ENCODE measurements around the gene ASH1L.
"Not testable (repeated sequence)": the region's sequence is repeated elsewhere in the genome, so short reads cannot be mapped to it uniquely, and the experiment has no call there.

The ASH1L gene

GRCh38 chr1:155454096-155454495 is 108.5 kb downstream of the ASH1L start:
- no peak for DNase-seq (ENCODE audit: extremely low read depth in 1 of 2, low read depth in 1 of 2)

GRCh38 chr1:155453141-155453540 is 109.5 kb downstream of the ASH1L start:
- DNase-seq (ENCODE audit: extremely low read depth in 1 of 2, low read depth in 1 of 2) = no peak

GRCh38 chr1:155451199-155451598 is 111.4 kb downstream of the ASH1L start:
- no peak for DNase-seq (ENCODE audit: extremely low read depth in 1 of 2, low read depth in 1 of 2)

DNA sequence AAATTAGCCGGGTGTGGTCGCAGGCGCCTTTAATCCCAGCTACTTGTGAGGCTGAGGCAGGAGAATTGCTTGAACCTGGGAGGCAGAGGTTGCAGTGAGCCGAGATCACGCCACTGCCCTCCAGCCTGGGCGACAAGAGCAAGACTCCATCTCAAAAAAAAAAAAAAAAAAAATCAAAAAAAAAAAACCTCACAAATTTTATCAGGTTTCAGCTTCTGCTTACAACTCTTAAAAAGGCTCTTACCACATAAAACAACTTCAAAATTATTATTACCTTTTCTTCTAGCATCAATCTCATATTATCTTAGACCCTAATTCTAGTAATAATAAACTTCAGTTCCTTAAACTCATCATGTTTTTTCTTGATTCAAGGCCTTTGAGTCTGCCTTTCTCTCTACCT is 120.2 kb downstream of the ASH1L start:
- not testable (repeated sequence) for DNase-seq (ENCODE audit: extremely low read depth in 1 of 2, low read depth in 1 of 2)

- no peak for DNase-seq (ENCODE audit: extremely low read depth in 1 of 2, low read depth in 1 of 2)
Observed at GRCh38 chr1:155437405-155437804, 125.2 kb downstream of the ASH1L start.

DNA sequence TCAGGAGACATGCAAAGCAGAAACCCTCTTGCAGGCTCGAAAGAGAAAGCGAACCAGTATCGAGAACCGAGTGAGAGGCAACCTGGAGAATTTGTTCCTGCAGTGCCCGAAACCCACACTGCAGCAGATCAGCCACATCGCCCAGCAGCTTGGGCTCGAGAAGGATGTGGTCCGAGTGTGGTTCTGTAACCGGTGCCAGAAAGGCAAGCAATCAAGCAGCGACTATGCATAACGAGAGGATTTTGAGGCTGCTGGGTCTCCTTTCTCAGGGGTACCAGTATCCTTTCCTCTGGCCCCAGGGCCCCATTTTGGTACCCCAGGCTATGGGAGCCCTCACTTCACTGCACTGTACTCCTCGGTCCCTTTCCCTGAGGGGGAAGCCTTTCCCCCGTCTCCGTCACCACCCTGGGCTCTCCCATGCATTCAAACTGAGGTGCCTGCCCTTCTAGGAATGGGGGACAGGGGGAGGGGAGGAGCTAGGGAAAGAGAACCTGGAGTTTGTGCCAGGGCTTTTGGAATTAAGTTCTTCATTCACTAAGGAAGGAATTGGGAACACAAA is 128.7 kb downstream of the ASH1L start:
- not testable (repeated sequence) for DNase-seq (ENCODE audit: extremely low read depth in 1 of 2, low read depth in 1 of 2)

DNA sequence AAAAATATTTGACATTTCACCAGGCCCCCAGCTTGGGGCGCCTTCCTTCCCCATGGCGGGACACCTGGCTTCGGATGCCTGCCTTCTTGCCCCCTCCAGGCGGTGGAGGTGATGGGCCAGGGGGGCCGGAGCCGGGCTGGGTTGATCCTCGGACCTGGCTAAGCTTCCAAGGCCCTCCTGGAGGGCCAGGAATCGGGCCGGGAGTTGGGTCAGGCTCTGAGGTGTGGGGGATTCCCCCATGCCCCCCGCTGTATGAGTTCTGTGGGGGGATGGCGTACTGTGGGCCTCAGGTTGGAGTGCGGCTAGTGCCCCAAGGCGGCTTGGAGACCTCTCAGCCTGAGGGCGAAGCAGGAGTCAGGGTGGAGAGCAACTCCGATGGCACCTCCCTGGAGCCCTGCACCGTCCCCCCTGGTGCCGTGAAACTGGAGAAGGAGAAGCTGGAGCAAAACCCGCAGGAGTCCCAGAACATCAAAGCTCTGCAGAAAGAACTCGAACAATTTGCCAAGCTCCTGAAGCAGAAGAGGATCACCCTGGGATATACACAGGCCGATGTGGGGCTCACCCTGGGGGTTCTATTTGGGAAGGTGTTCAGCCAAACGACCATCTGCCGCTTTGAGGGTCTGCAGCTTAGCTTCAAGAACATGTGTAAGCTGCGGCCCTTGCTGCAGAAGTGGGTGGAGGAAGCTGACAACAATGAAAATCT is 129.3 kb downstream of the ASH1L start:
- DNase-seq (ENCODE audit: extremely low read depth in 1 of 2, low read depth in 1 of 2) = not testable (repeated sequence)

DNA sequence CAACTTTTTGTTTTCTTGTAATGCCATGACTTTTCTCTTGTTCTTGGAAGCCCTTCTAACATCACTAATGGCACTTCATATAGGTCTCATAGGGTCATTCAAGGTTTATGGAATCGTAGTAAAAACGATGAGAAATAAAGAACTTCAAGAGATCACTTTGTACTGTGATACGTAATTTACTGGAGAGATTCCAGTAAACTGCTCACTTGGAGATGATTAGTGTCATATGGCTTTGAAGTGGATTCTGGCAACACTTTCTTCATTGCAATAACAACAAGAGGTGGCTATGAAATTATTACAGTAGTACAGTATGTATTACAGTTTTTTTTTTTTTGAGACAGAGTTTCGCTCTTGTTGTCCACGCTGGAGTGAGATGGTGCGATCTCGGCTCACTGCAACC is 138.5 kb downstream of the ASH1L start:
- DNase-seq (ENCODE audit: extremely low read depth in 1 of 2, low read depth in 1 of 2) = no peak

GRCh38 chr1:155420788-155421187 is 141.8 kb downstream of the ASH1L start:
- DNase-seq (ENCODE audit: extremely low read depth in 1 of 2, low read depth in 1 of 2) = no peak

GRCh38 chr1:155411840-155412239 is 150.8 kb downstream of the ASH1L start:
- DNase-seq (ENCODE audit: extremely low read depth in 1 of 2, low read depth in 1 of 2) = not testable (repeated sequence)

DNA sequence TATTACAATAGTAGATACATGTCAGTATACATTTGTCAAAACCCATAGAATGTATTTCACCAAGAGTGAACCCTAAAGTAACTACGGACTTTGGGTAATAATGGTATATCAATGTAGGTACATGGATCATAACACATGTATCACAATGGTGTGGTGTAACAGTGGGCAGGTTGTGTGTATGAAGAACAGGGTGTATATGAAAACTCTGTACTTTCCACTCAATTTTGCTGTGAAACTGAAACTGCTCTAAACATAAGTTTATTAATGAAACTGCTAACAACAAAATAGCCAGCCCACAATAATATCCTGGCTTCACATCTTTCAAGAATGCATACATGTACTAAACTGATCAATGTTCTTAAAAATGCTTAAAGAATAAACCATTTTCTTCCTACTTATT is 151.7 kb downstream of the ASH1L start:
- no peak for DNase-seq (ENCODE audit: extremely low read depth in 1 of 2, low read depth in 1 of 2)

GRCh38 chr1:155396874-155397476 is 165.6 kb downstream of the ASH1L start:
- no peak for DNase-seq (ENCODE audit: extremely low read depth in 1 of 2, low read depth in 1 of 2)

GRCh38 chr1:155392898-155393411 is 169.6 kb downstream of the ASH1L start:
- no peak for DNase-seq (ENCODE audit: extremely low read depth in 1 of 2, low read depth in 1 of 2)

- no peak for DNase-seq (ENCODE audit: extremely low read depth in 1 of 2, low read depth in 1 of 2)
Observed at GRCh38 chr1:155389826-155390225, 172.8 kb downstream of the ASH1L start.

DNA sequence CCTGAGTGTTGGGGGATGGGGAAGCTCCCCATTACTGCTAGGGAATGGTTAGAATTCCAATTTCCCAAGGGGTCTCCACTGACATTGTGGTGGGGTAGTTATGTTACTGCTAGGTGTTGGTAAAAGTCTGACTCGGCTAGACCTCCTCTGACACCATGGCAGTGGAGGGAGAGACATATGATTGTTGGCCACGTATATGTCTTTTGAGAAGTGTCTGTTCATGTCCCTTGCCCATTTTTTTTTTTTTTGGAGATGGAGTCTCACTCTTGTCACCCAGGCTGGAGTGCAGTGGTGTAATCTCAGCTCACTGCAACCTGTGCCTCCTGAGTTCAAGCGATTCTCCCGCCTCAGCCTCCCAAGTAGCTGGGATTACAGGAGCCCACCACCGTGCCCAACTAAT is 176.8 kb downstream of the ASH1L start:
- DNase-seq (ENCODE audit: extremely low read depth in 1 of 2, low read depth in 1 of 2) = not testable (repeated sequence)

- no peak for DNase-seq (ENCODE audit: extremely low read depth in 1 of 2, low read depth in 1 of 2)
Observed at GRCh38 chr1:155383406-155383805, 179.2 kb downstream of the ASH1L start.

- no peak for DNase-seq (ENCODE audit: extremely low read depth in 1 of 2, low read depth in 1 of 2)
Observed at GRCh38 chr1:155379631-155380090, 182.9 kb downstream of the ASH1L start.

- no peak for DNase-seq (ENCODE audit: extremely low read depth in 1 of 2, low read depth in 1 of 2)
Observed at GRCh38 chr1:155379180-155379579, 183.4 kb downstream of the ASH1L start.

GRCh38 chr1:155360051-155360450 is 202.6 kb downstream of the ASH1L start:
- DNase-seq (ENCODE audit: extremely low read depth in 1 of 2, low read depth in 1 of 2) = no peak

DNA sequence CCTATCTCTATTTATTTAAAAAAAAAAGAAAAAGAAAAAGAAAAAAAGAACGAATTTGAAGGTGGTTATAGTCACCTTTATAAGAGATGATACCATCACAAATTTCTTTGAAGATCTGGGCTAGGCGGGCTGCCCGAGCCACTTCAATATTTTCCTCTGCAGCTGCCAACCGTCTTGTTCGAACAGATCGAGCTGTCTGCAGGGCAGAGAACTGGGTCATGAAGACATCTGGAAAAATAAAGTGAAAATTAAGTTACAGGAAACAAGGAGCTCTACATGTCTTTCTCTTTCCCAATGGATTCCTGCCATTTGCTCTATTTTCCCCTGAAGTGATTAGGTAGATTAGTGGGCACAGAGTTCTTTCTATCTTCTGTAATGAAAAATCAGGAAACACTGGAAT is 210.0 kb downstream of the ASH1L start:
- DNase-seq (ENCODE audit: extremely low read depth in 1 of 2, low read depth in 1 of 2) = no peak

- DNase-seq (ENCODE audit: extremely low read depth in 1 of 2, low read depth in 1 of 2) = no peak
Observed at GRCh38 chr1:155342842-155343241, 219.8 kb downstream of the ASH1L start.

DNA sequence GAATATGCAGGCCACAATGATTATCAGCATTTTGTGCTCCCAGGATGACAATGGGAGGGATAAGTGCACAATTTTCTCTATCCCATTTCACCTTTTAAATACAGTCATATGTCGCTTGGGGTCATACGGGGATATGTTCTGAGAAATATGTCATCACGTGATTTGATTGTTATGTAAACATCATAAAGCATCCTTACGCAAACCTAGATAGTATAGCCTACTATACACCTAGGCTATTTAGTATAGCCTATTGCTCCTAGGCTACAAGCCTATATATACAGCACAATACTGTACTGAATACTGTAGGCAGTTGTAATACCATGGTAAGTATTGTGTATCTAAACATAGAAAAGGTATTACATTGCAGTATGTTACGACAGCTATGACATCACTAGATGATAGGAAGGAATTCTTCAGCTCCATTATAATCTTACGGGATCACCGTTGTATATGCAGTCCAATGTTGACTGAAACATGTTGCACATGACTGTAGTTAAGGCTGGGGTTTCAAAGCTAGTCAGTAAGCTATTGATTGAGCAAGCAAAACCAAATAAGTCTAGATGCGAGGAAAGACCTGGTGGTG is 223.0 kb downstream of the ASH1L start:
- DNase-seq (ENCODE audit: extremely low read depth in 1 of 2, low read depth in 1 of 2) = no peak

Measured in stimulated activated CD8-positive, alpha-beta memory T cell treated with anti-CD3 and anti-CD28 coated beads, Interleukin-7, amount 100 ng/mL, for 48 hours (primary cell).